Glomerular endothelial cell (primary cell): ENCODE results near the gene OLFM2. TPM values are rescaled to one million over a fixed set of nuclear protein-coding genes. Genes with fewer than 3 reads are reported as not detected.
"Not testable (repeated sequence)": the region's sequence is repeated elsewhere in the genome, so short reads cannot be mapped to it uniquely, and the experiment has no call there.

Experiments
- DNase-seq: peaks from one replicate; pipeline ENCODE4 v3.0.0-alpha.2; 2011; ENCODE audit warnings: low read depth, low spot score; ENCODE audit errors: extremely low read depth
- total RNA-seq: library from RNA; depleted of rRNA; stranded (reverse); fragments of >200 nt; gene quantifications from 2 replicates; pipeline ENCODE4 v1.2.3, GENCODE V29; 2015

The OLFM2 gene
- 1.1 and 4.6 TPM in 2 replicates for total RNA-seq

DNA sequence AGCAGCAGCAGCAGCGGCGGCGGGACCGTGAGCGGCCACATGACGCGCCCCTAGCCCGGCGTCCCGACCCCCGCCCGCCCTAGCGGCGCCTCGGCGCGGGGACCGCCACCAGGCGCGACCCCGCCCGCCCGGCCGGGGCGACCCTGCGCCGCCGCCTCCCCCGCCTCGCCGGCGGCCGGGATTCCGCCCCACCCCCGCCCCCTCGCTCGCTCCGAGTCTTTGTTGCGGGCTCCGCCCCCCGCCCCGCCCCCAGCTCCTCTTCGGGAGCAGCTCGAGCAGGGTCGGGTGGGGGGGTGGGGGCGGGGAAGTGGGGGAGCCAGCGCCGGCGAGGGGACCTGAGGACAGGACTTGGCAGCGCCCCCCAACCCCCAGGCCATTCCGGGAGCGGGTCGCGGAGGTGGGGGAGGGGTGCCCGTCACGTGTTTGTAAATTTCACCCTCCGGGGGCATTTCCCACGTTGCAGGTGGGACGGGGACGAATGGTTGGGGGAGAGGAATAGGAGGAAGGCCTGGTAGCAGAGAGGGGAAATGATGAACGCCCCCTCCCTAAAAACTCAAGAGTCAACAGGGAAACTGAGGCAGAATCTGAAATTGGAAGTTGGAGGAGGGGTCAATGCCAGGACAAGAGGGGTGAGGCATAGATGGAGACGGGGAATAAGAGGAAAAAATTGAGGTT lies at the start of gene OLFM2:
TSS of gene OLFM2 (minus strand) at position 190 of the 675 bp plus-strand sequence. CDS start at position 41, 149 bp downstream.
- DNase-seq, result no peak

GRCh38 chr19:9981406-9982260 lies 45.3 kb upstream of the OLFM2 start:
- no peak for DNase-seq

- no peak for DNase-seq
Observed at GRCh38 chr19:9972103-9972502, 35.8 kb upstream of the OLFM2 start.

- no peak for DNase-seq
Observed at GRCh38 chr19:9971166-9971897, 35.0 kb upstream of the OLFM2 start.

DNA sequence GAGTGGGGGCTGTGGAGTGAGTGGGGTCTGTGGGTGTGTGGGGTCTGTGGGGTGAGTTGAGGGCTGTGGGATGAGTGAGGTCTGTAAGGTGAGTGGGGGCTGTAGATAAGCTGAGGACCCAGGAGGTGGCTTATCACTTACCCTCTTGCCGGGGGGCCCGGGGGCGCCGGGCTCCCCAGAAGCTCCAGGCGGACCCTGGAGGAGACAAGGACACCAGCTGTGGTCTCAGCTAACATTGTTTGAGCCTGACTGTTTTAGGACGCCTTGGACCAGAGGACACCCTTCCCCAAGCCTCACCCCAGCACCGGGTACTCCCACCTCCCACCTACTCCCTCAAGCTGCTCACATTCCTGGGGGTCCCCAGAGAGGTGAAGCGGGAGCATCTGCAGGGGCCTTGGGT lies 34.2 kb upstream of the OLFM2 start:
- no peak for DNase-seq

DNA sequence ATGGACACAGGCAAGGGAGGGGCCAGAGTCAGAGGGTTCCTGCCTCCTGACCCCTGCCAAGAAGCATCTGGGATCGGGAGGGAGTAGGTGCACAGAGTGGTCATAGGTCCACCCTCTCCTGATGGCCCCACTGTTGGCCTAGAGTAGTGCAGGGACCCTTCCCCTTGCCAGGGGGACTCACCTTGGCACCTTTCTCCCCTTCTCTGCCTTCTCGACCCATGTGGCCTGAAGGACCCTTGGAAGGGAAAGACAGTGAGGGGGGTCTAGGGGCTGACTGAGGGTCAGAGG lies 33.3 kb upstream of the OLFM2 start:
- no peak for DNase-seq

DNA sequence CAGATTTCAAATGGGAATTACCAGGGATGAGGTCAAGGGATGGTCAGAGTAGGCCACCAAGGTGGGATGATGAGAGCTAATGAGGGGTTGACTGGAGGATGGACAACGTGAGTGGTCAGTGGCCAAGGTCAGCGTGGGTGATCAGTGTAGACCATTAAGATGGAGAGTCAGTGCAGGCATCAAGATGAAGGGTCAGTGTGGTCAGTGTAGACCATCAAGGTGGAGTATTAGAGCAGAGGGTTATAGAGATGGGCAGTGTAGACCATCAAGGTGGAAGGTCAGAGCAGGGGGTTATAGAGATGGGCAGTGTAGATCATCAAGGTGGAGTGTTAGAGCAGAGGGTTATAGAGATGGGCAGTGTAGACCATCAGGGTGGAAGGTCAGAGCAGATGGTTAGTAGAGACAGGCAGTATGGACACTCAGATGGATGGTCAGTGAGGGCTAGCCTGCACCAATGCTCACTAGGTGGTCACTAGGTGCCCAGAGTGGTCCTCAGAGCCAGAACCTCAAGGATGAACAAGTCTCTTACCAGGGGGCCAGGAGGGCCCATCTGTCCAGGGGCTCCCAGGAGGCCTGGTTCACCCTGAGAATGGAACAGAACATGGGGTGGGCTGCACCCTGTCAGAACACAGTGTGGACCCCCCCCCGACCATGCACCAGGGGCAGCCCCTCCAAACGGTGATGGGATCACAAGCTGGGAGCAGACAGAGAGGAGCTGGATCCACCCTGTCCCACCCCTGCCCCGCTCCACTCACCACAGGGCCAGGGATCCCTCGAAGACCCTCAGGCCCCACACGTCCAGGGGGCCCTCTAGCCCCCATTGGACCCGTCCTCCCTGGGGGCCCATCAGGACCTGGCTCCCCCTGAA lies 32.7 kb upstream of the OLFM2 start:
- no peak for DNase-seq

GRCh38 chr19:9967326-9967725 lies 31.0 kb upstream of the OLFM2 start:
- no peak for DNase-seq

- DNase-seq, result no peak
Observed at GRCh38 chr19:9966448-9966847, 30.1 kb upstream of the OLFM2 start.

GRCh38 chr19:9966024-9966423 lies 29.7 kb upstream of the OLFM2 start:
- DNase-seq, result no peak

DNA sequence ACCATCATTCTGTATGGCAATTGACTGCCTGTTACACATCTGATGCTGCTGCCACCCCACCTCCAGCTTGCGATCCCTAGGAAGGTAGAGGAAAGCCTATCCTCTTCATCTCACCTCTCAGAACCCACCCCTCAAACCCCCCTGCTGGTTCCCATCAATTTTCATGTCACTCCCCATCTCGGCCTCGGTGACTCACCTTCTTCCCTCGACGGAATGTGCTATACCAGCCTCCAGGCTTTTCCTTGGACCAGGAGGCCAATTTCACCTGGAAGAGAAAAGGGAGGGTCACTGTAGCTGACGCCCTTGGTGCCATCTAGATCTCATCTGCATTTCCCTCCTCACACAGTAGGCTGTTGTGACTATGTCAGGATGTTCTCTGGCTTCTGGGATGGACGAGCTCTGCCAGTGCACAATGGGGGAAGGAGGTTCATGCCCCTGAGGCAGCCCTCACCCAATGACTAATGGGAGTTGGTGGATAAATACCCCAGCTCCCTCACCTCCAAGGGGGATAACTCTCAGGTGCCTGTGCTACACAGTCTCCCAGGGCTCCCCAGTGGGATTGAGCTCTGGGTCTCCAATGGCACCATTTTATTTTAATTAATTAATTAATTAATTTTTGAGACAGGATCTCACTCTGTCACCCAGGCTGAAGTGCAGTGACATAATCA lies 26.4 kb upstream of the OLFM2 start:
- DNase-seq, result no peak

- no peak for DNase-seq
Observed at GRCh38 chr19:9961103-9961502, 24.8 kb upstream of the OLFM2 start.

DNA sequence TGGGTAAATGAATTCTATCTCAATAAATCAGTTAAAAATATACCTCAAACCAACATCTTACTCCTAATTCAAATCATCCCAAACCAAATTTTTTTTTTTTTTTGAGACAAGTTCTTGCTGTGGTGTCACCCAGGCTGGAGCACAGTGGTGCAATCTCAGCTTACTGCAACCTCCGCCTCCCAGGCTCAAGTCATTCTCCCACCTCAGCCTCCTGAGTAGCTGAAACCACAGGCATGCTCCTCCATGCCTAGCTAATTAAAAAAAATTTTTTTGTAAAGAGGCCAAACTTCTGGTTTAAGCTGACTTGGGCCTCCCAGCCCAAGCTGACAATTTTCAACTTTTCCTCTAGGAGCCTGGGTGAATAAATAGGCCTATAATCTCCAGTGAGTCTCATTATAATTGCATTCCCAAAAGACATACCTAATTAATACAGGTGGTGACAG lies 22.1 kb upstream of the OLFM2 start:
- no peak for DNase-seq

- DNase-seq, result no peak
Observed at GRCh38 chr19:9956956-9957355, 20.6 kb upstream of the OLFM2 start.

- no peak for DNase-seq
Observed at GRCh38 chr19:9953802-9954542, 17.7 kb upstream of the OLFM2 start.

- no peak for DNase-seq
Observed at GRCh38 chr19:9952276-9952675, 16.0 kb upstream of the OLFM2 start.

- no peak for DNase-seq
Observed at GRCh38 chr19:9947441-9947840, 11.1 kb upstream of the OLFM2 start.

GRCh38 chr19:9946528-9947125 lies 10.3 kb upstream of the OLFM2 start:
- not testable (repeated sequence) for DNase-seq
